ENCODE results near the gene LCMT2.

GRCh38 chr15:43277901-43278300 is 52.5 kb downstream of the LCMT2 start:
- TF ChIP-seq POLR2A (IDR thresholded peaks at IDR 0.05; ENCODE audit: low read length): no peak
- no peak for TF ChIP-seq GATA1 (IDR thresholded peaks at IDR 0.05; ENCODE audit: low read depth, low read length)

Data from erythroblast (primary cell).